Measurements from ENCODE around the gene C1QL2.

The C1QL2 gene

DNA sequence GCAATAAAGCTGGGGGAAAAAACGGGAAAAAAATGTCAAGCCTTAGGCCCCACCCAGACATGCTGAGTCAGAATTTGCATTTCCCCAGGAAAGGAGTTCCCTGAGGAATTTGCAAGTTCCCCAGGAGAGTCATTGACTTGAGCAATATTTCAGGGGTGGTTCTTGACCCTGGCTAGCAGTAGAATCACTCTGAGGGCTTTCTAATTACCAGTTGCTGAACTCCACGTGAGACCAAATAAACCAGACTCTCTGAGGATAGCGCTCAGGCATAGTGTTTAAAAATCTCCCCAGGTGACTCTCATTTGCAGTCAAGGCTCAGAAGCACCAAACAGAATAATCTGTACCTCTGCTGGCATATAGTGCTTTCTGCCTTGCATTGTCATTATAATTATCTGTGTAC, 48.7 kb downstream of the C1QL2 start:
- Histone ChIP-seq H3K27me3 (ENCODE audit: control insufficient read depth, insufficient read depth, low read length) (no peaks in the 10 kb centered on the region), H3K9me3 (ENCODE audit: control insufficient read depth, low read length) (peaks cover 5% of the 10 kb centered on the region), H3K4me1 (ENCODE audit: control insufficient read depth, insufficient read depth, low read length) (no peaks in the 10 kb centered on the region), H3K36me3 (ENCODE audit: control insufficient read depth, insufficient read depth, low read length) (no peaks in the 10 kb centered on the region), H3K9ac (ENCODE audit: low read length) (no peak overlapping the region), H3K4me3 (ENCODE audit: low read length) (no peak overlapping the region)

DNA sequence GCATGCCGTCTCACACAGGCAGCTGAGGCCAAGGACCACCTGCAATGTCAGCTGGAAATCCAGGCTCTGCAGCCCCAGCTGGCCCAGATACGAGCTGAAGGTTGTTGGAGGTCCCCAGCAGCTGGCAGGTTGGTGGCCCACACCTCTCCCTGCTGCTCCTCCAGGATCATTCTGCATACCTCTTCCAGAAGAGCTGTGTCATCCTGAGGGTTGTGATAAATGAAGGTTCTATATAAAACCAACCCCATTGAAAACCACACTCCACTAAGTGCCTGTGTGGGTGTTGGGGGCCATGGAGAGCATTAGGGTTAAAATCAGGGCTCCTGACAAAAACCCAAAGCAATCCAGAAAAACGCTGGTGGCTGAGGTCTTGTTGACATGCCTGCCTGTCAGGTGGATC, 50.4 kb downstream of the C1QL2 start:
- Histone ChIP-seq H3K36me3 (ENCODE audit: control insufficient read depth, insufficient read depth, low read length) (no peaks in the 10 kb centered on the region), H3K9me3 (ENCODE audit: control insufficient read depth, low read length) (peaks cover 5% of the 10 kb centered on the region), H3K4me3 (ENCODE audit: low read length) (no peak overlapping the region), H3K27me3 (ENCODE audit: control insufficient read depth, insufficient read depth, low read length) (no peaks in the 10 kb centered on the region), H3K9ac (ENCODE audit: low read length) (no peak overlapping the region), H3K4me1 (ENCODE audit: control insufficient read depth, insufficient read depth, low read length) (no peaks in the 10 kb centered on the region)

DNA sequence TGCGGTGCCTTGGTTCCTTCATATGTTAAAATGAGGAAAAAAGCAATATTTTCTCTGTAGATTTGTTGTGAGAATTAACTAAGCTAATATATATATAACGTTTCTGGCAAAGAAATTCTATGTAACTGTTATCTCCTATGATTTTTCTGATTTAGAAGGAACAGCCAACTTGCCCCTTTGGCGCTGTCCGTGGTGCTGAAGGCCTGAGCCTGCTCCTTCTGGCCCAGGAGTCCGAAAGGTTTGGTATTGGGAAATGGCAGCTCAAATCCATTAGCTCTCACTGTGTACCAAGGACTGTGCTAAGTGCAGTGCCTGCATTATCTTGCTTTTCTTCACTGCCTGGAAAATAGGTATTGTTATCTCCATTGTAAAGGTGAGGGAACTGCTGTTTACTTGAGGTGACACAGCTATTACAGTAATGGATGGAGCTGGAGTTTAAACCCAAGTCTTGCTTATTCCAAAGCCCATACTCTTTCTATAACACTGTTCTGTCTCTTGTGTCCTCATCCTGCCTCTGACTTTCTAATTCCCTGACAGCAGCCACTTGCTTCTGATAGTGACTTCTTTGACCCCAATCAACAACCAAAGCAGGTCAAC, 52.2 kb downstream of the C1QL2 start:
- H3K27me3 ChIP-seq (ENCODE audit: control insufficient read depth, insufficient read depth, low read length), result no peaks in the 10 kb centered on the region
- no peaks in the 10 kb centered on the region for H3K36me3 ChIP-seq (ENCODE audit: control insufficient read depth, insufficient read depth, low read length)
- no peaks in the 10 kb centered on the region for H3K4me1 ChIP-seq (ENCODE audit: control insufficient read depth, insufficient read depth, low read length)
- peaks cover 5% of the 10 kb centered on the region for H3K9me3 ChIP-seq (ENCODE audit: control insufficient read depth, low read length)
- no peak overlapping the region for H3K4me3 ChIP-seq (ENCODE audit: low read length)
- H3K9ac ChIP-seq (ENCODE audit: low read length), result no peak overlapping the region
